SKM-1 treated with dmso at 0.1 percent for 144 hours (cell line): ENCODE results near the gene SEMA5B.
A peak's percentile ranks its signal among the peaks of the same experiment; 100 is the strongest.

Source experiments
- DNase-seq: peaks from one replicate; lab custom pipeline; 2025; ENCODE audit not compliant: unreplicated experiment; lab: John Stamatoyannopoulos, UW

SEMA5B gene

GRCh38 chr3:122974764-122975162 is 52.8 kb downstream of the SEMA5B start:
- no peak for DNase-seq

- no peak for DNase-seq
Measured at GRCh38 chr3:122973893-122974615, 53.5 kb downstream of the SEMA5B start.

GRCh38 chr3:122972141-122972540 is 55.4 kb downstream of the SEMA5B start:
- DNase-seq = no peak

- DNase-seq = no peak
Measured at GRCh38 chr3:122969585-122970469, 57.7 kb downstream of the SEMA5B start.

- DNase-seq = no peak
Measured at GRCh38 chr3:122967765-122968164, 59.8 kb downstream of the SEMA5B start.

GRCh38 chr3:122967356-122967755 is 60.2 kb downstream of the SEMA5B start:
- no peak for DNase-seq

- no peak for DNase-seq
Measured at GRCh38 chr3:122966045-122966444, 61.5 kb downstream of the SEMA5B start.

GRCh38 chr3:122964811-122965210 is 62.8 kb downstream of the SEMA5B start:
- DNase-seq = no peak

GRCh38 chr3:122962149-122962548 is 65.4 kb downstream of the SEMA5B start:
- DNase-seq = no peak

- no peak for DNase-seq
Measured at GRCh38 chr3:122961146-122961545, 66.4 kb downstream of the SEMA5B start.

GRCh38 chr3:122960652-122961051 is 66.9 kb downstream of the SEMA5B start:
- no peak for DNase-seq

GRCh38 chr3:122959339-122959738 is 68.2 kb downstream of the SEMA5B start:
- no peak for DNase-seq

- DNase-seq = no peak
Measured at GRCh38 chr3:122957707-122958689, 69.6 kb downstream of the SEMA5B start.

GRCh38 chr3:122956693-122957455 is 70.7 kb downstream of the SEMA5B start:
- no peak for DNase-seq

GRCh38 chr3:122955916-122956692 is 71.5 kb downstream of the SEMA5B start:
- no peak for DNase-seq

- DNase-seq = peak; percentile 57
Measured at GRCh38 chr3:122952520-122952919, 75.0 kb downstream of the SEMA5B start.

- no peak for DNase-seq
Measured at GRCh38 chr3:122948408-122948807, 79.2 kb downstream of the SEMA5B start.

- DNase-seq = no peak
Measured at GRCh38 chr3:122947738-122948137, 79.8 kb downstream of the SEMA5B start.

GRCh38 chr3:122947196-122947595 is 80.4 kb downstream of the SEMA5B start:
- no peak for DNase-seq

GRCh38 chr3:122946185-122946584 is 81.4 kb downstream of the SEMA5B start:
- DNase-seq = no peak
